ENCODE data around the gene LY6G5B. TPM values are rescaled to one million over a fixed set of nuclear protein-coding genes. Genes with fewer than 3 reads are reported as not detected.

The LY6G5B gene, protein sequence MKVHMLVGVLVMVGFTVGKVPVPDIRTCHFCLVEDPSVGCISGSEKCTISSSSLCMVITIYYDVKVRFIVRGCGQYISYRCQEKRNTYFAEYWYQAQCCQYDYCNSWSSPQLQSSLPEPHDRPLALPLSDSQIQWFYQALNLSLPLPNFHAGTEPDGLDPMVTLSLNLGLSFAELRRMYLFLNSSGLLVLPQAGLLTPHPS
- 10 to 100 TPM in 4 of 6 donors, 1 to 10 TPM in 2; 6.7 to 22.0 (median 12.3) TPM for total RNA-seq

DNA sequence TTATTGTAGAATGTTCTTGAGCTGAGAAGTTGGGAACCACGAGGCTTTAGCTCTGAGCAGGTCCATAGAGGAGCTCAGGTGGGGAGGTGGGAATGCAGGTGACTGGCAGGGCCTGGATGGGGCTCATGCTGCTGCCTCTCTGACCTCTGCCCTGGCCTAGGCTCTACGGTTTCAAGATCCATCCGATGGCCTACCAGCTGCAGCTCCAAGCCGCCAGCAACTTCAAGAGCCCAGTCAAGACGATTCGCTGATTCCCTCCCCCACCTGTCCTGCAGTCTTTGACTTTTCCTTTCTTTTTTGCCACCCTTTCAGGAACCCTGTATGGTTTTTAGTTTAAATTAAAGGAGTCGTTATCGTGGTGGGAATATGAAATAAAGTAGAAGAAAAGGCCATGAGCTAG is at the start of gene LY6G5B:
Gene LY6G5B, plus strand, starts transcription at position 301 of the 400 bp plus-strand sequence. CDS start 975 bp downstream, outside the sequence.
- peaks cover 35 to 74% (median 65%) of the 10 kb centered on the region in 4 donors for H3K36me3 ChIP-seq
- WGBS, 2 donors = 83 to 88% methylated on average over 8 of the region's 8 CpGs
- no peak within 1 kb of the TSS for H3K4me3 ChIP-seq
- H3K4me1 ChIP-seq = peaks cover 9 to 31% (median 13%) of the 10 kb centered on the region in 4 donors
- ATAC-seq (ENCODE audit: low FRiP score in 2 of 2) (no peak), DNase-seq (no peak)
- no peak for TF ChIP-seq POLR2AphosphoS5 (IDR thresholded peaks at IDR 0.05)
- TF ChIP-seq, protein P1, sequence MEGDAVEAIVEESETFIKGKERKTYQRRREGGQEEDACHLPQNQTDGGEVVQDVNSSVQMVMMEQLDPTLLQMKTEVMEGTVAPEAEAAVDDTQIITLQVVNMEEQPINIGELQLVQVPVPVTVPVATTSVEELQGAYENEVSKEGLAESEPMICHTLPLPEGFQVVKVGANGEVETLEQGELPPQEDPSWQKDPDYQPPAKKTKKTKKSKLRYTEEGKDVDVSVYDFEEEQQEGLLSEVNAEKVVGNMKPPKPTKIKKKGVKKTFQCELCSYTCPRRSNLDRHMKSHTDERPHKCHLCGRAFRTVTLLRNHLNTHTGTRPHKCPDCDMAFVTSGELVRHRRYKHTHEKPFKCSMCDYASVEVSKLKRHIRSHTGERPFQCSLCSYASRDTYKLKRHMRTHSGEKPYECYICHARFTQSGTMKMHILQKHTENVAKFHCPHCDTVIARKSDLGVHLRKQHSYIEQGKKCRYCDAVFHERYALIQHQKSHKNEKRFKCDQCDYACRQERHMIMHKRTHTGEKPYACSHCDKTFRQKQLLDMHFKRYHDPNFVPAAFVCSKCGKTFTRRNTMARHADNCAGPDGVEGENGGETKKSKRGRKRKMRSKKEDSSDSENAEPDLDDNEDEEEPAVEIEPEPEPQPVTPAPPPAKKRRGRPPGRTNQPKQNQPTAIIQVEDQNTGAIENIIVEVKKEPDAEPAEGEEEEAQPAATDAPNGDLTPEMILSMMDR (IDR thresholded peaks at IDR 0.05) = no peak
- TF ChIP-seq EP300 (IDR thresholded peaks at IDR 0.05) = no peak
- no peak for TF ChIP-seq POLR2A (IDR thresholded peaks at IDR 0.05)
- H3K9me3 ChIP-seq = no peaks in the 10 kb centered on the region
- H3K27me3 ChIP-seq = no peaks in the 10 kb centered on the region
- no peak within 1 kb of the TSS for H3K27ac ChIP-seq

DNA sequence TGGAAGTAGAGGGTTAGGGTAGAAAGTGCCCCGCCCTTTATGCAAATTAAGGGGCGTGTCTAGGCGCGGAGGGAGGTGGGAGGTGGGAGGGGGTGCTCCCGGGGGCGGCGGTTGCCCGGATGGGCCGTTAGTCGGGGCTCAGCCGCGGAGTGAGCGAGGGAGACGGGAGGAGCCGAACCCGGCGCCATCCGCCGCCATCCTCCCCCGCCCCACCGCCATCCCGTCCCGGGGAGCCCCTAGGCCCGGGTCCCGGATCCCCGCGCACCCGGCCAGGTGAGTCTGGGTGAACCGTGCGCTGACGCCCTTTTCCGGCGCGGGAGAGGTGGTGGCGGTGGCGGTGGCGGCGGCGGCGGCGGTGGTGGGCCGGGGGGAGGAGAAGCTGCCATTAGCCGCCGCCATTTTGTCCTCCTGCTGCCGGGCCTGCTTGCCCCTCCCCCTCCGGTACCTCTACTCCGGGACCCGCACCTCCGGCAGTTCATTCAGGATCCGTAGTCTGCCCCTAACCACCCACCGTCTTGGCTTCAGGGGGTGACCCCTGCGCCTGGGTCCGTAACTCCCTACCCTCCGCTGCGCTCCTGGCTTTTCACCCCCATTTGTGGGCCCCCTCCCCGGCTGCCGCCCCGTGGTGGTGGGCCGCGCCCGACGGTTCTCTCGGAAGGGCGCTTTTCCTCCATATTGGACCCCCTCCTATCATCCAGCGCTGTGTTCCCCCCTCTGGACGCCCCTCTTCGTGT is 49.0 kb upstream of the LY6G5B start, which contains the start of gene PRRC2A:
Gene PRRC2A, plus strand, starts transcription at position 130 of the 734 bp plus-strand sequence. CDS start 2,075 bp downstream, outside the sequence.
- DNase-seq = peak; percentile 80 to 96
- Histone ChIP-seq H3K36me3 (peaks cover 23 to 29% (median 26%) of the 10 kb centered on the region in 4 donors), H3K27ac (peak within 1 kb of the TSS; percentile 97 to 100 (median 98)), H3K4me3 (peak within 1 kb of the TSS; percentile 71 to 92 (median 80)), H3K27me3 (no peaks in the 10 kb centered on the region), H3K4me1 (peaks cover 15 to 27% (median 19%) of the 10 kb centered on the region in 4 donors), H3K9me3 (no peaks in the 10 kb centered on the region)
- TF ChIP-seq, protein P1 (IDR thresholded peaks at IDR 0.05) = peak in 1 of 6 experiments; percentile 9
- TF ChIP-seq POLR2A (IDR thresholded peaks at IDR 0.05) (peak in 3 of 4 donors; percentile 35 to 71 (median 48)), EP300 (IDR thresholded peaks at IDR 0.05) (no peak), POLR2AphosphoS5 (IDR thresholded peaks at IDR 0.05) (peak; percentile 28 to 45)
- WGBS, 2 donors = 1% methylated on average over 30 to 40 of the region's 67 CpGs
- peak; percentile 19 to 70 for ATAC-seq (ENCODE audit: low FRiP score in 2 of 2)

DNA sequence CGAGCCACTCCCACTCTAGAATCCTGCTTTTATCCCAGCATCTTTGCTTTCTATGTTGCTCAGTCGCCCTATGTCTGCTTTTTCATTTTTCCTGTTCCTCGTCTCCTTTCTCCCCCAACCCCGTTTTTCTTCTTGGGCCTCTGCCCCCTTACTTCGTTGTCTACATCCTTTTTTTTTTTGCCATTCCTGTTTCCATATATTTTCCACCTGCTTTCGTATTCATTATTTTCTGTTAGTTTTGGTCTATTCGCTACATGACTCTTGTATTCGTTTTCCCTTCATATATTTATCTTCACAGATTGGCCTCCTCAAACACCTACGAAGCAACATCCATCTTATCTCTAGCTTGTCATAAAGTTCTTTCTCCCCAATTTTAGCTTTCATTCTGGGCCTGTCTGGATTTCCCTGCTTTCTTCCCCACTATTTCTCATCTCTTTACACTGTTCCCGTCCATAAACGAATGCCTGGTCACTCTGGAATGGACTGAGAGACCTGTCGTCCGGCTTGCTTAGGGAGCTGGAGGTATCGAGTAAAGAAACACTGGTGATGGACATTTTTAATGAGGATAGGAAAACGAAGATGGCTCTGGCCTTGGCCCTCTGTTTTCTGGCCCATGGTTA is 48.3 kb upstream of the LY6G5B start:
- H3K4me1 ChIP-seq = peaks cover 15 to 27% (median 18%) of the 10 kb centered on the region in 4 donors
- 13% methylated on average over 15 of the region's 15 CpGs for WGBS, 2 donors
- no peaks in the 10 kb centered on the region for H3K9me3 ChIP-seq
- peaks cover 29 to 36% (median 33%) of the 10 kb centered on the region in 4 donors for H3K36me3 ChIP-seq
- no peak for DNase-seq
- H3K4me3 ChIP-seq = peak overlapping the region; percentile 71 to 92 (median 80)
- no peak for ATAC-seq (ENCODE audit: low FRiP score in 2 of 2)
- TF ChIP-seq POLR2A (IDR thresholded peaks at IDR 0.05) (no peak), POLR2AphosphoS5 (IDR thresholded peaks at IDR 0.05) (no peak), EP300 (IDR thresholded peaks at IDR 0.05) (no peak)
- peak overlapping the region; percentile 97 to 100 (median 98) for H3K27ac ChIP-seq
- no peaks in the 10 kb centered on the region for H3K27me3 ChIP-seq

DNA sequence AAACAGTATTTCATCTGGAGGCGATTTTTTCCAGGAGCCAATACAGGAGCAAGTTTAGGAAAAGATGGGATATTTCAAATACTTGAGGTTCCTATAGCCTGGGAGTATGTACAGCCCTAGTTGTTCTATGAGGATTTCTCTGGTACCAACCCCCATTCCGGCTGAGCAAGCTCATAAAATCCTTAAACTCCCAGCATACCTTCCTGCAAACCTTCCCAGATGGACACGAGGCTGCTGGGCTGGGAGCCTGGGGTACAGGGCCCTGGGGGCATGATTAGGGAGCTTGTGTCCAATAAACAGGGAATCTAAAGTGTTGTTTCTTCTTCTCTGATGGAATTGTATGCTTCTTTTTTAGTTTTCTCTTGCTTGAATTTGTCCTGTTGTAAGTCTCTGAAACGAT is 47.8 kb upstream of the LY6G5B start:
- TF ChIP-seq EP300 (IDR thresholded peaks at IDR 0.05) = no peak
- TF ChIP-seq, protein P1 (IDR thresholded peaks at IDR 0.05) = no peak
- no peak for TF ChIP-seq POLR2A (IDR thresholded peaks at IDR 0.05)
- no peak for TF ChIP-seq POLR2AphosphoS5 (IDR thresholded peaks at IDR 0.05)
- Histone ChIP-seq H3K27me3 (no peaks in the 10 kb centered on the region), H3K4me1 (peaks cover 15 to 27% (median 18%) of the 10 kb centered on the region in 4 donors), H3K36me3 (peaks cover 35 to 42% (median 38%) of the 10 kb centered on the region in 4 donors), H3K4me3 (peak overlapping the region in 3 of 4 donors; percentile 79 to 92 (median 82)), H3K27ac (peak overlapping the region; percentile 97 to 100 (median 98)), H3K9me3 (no peaks in the 10 kb centered on the region)
- ATAC-seq (ENCODE audit: low FRiP score in 2 of 2) (no peak), DNase-seq (no peak)
- 28 to 40% methylated on average over 4 of the region's 4 CpGs for WGBS, 2 donors

Data from upper lobe of left lung (tissue), 6 donors.